NB4 (cell line): ENCODE data around the gene CHRNG.

ENCODE experiments used
- DNase-seq: peaks from one replicate; pipeline ENCODE4 v3.0.0; 2010; ENCODE audit warnings: low read depth
- H3K4me3 ChIP-seq: one replicate; pipeline ENCODE4 v1.5.1; 2011; ENCODE audit warnings: mild to moderate bottlenecking, low read depth, low read length, moderate library complexity
- MYC ChIP-seq: IDR thresholded peaks from 2 replicates; pipeline ENCODE4 v1.6.1; 2011; ENCODE audit warnings: low read depth, low read length
- POLR2A ChIP-seq: IDR thresholded peaks from 2 replicates; pipeline ENCODE4 v1.6.1; 2011; ENCODE audit warnings: mild to moderate bottlenecking; ENCODE audit not compliant: insufficient read length; ENCODE audit errors: extremely low read depth
- TF ChIP-seq, protein P1 (sequence below): IDR thresholded peaks from one replicate; pipeline ENCODE4 v1.5.1; 2012; ENCODE audit warnings: low read depth, low read length
- TF ChIP-seq, protein P2 (sequence below): IDR thresholded peaks from 2 replicates; pipeline ENCODE4 v1.6.1; 2011; ENCODE audit warnings: low read depth, low read length

Gene CHRNG

DNA sequence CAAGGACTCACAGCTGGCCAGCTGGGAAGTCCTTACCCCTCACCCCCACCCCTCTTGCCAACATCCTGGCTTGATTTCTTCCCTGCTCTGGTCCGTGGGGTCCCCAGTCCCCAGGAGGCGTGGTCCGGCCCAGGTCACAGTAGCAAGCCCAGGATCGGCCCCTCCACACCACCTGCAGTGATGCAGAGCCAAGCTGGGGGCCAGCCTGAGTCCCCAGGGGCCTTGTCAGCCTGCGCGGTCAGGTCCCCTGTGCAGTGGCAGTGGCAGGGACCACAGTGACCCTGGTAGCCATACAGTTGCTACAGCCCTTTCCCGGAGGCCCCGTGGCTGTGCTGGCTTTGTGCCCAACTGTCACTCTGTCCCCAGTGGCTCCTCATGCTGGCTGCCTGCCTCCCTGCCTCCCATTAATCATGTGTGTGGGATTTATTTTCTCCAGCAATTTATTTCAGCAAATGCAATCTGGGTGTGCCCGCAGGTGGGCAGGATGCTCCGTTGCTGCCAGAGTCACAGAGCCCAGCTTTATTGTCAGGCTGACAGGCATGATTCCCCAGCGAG lies 28.1 kb upstream of the CHRNG start:
- TF ChIP-seq, protein P1, sequence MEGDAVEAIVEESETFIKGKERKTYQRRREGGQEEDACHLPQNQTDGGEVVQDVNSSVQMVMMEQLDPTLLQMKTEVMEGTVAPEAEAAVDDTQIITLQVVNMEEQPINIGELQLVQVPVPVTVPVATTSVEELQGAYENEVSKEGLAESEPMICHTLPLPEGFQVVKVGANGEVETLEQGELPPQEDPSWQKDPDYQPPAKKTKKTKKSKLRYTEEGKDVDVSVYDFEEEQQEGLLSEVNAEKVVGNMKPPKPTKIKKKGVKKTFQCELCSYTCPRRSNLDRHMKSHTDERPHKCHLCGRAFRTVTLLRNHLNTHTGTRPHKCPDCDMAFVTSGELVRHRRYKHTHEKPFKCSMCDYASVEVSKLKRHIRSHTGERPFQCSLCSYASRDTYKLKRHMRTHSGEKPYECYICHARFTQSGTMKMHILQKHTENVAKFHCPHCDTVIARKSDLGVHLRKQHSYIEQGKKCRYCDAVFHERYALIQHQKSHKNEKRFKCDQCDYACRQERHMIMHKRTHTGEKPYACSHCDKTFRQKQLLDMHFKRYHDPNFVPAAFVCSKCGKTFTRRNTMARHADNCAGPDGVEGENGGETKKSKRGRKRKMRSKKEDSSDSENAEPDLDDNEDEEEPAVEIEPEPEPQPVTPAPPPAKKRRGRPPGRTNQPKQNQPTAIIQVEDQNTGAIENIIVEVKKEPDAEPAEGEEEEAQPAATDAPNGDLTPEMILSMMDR = no peak
- TF ChIP-seq POLR2A (no peak), MYC (no peak)
- TF ChIP-seq, protein P2, sequence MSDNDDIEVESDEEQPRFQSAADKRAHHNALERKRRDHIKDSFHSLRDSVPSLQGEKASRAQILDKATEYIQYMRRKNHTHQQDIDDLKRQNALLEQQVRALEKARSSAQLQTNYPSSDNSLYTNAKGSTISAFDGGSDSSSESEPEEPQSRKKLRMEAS = no peak
- no peak for DNase-seq
- H3K4me3 ChIP-seq = no peak overlapping the region

DNA sequence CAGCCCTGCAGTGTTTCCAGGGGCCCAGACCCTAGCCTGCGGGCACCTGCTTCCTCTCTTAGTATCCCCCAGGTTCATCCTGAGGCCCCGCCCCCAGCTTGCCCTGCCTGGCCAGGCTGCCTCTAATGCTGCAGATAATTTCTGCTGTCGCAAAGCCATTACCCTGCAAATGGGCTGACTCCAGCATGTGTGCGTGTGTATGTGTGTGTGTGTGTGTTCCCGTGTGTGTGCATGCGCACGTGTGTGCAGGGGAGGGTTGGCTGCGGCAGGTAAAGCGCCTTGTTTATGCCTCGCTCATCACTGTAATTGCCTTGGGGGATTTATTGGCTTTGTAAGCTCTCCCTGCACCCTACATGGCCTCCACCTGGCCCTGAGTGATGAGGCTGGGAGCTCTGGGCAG lies 26.9 kb upstream of the CHRNG start:
- H3K4me3 ChIP-seq = no peak overlapping the region
- no peak for DNase-seq
- TF ChIP-seq, protein P2 = no peak
- TF ChIP-seq, protein P1 = no peak
- TF ChIP-seq POLR2A (no peak), MYC (no peak)

DNA sequence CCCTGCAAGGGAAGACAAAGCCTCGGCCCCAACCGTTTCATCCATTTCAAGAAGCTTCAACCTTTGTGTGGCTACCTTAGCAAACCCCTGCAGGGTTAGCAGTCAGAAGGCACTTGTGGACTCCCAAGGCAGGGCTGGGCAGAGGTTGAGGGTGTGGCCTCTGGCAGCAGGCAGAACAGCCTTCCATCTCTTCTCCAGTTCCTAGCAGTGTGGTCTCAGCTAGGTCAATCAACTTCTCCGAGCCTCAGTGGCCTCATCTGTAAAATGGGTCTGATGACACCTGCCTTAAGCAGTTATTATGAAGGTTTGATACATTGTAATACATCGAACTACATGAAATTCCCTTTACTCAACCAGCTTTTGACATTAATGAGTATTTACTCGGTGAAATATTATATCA lies 26.1 kb upstream of the CHRNG start:
- no peak for DNase-seq
- TF ChIP-seq, protein P1 = no peak
- TF ChIP-seq MYC (no peak), POLR2A (no peak)
- TF ChIP-seq, protein P2 = no peak
- H3K4me3 ChIP-seq = no peak overlapping the region

DNA sequence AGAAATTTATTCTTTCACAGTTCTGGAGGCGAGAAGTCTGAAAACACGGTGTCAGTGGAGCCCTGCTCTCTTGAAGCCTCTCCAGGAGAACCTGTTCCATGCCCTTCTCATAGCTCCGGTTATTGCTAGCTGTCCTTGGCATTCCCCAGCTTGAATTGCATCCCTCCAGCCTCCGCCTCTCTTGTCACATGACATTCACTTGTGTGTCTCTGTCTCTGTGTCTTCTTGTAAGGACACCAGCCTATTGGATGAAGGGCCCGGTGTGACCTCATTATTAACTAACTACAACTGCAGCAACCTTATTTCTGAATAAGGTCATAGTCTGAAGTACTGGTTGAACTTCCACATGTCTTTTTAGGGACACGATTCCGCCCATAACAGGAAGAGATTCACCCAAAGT lies 23.9 kb upstream of the CHRNG start:
- TF ChIP-seq POLR2A (no peak), MYC (no peak)
- TF ChIP-seq, protein P1 = no peak
- TF ChIP-seq, protein P2 = no peak
- no peak overlapping the region for H3K4me3 ChIP-seq
- DNase-seq = no peak

DNA sequence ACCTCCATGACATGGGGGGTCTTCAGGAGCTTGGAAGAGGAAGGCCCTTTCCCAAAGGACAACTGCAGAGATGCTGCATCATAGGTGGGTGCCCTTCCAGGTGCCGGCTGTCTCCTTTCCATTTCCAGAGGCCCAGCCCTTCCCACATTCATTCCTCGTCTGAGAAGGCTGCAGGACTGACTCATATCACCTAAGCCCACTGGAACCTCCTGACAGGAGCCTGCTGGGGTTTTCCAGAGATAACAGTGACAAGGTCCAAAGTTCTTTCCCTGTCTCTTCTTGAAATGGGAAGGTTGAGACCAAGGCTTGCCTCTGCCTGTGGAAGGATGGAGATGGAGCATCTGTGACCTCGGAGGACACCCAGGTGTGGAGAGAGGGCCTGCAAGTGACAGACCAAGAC lies 22.9 kb upstream of the CHRNG start:
- TF ChIP-seq POLR2A (no peak), MYC (no peak)
- TF ChIP-seq, protein P2 = no peak
- TF ChIP-seq, protein P1 = no peak
- no peak overlapping the region for H3K4me3 ChIP-seq

More for the DNA sequence above, 22.9 kb upstream of the CHRNG start:
- DNase-seq = no peak
